HG03108 (cell line): ENCODE results near the gene PARP3.

Experiments
- ATAC-seq: cut with Tn5 transposase; IDR thresholded peaks from one replicate; pipeline ENCODE4 v1.9.1; 2021; ENCODE audit warnings: moderate library complexity; ENCODE audit not compliant: unreplicated experiment

PARP3 gene

DNA sequence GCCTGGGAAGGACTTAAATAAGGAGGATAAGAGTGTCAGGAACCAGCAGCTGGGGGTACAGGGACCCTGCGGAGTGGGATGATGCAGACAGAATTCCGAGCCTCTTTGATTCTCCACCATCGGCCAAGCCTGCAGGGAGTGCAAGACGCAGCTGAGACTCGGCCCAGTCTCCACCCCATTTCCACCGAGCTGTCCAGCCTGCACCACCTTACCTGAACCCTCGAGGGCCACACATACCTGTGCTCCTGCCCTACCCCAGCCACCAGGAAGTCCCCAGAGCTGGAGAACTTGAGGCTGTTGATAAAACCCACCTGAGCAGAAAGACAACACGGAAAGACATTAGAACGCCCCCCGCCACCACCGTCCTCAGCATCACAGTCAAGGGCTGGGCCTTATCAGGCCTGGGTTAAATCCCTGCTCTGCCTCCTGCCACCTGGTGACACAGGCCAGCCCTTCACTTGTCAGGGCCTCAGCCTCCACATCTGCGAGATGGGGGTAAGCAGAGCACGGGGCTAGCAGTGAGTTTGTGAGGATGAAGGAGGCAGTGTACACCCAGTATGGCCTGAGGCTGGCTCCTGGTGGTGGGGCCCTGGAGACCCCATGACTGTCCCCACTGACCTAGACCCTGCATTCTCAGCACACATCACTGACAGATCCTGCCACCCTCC, 8.6 kb upstream of the PARP3 start:
- ATAC-seq = no peak

DNA sequence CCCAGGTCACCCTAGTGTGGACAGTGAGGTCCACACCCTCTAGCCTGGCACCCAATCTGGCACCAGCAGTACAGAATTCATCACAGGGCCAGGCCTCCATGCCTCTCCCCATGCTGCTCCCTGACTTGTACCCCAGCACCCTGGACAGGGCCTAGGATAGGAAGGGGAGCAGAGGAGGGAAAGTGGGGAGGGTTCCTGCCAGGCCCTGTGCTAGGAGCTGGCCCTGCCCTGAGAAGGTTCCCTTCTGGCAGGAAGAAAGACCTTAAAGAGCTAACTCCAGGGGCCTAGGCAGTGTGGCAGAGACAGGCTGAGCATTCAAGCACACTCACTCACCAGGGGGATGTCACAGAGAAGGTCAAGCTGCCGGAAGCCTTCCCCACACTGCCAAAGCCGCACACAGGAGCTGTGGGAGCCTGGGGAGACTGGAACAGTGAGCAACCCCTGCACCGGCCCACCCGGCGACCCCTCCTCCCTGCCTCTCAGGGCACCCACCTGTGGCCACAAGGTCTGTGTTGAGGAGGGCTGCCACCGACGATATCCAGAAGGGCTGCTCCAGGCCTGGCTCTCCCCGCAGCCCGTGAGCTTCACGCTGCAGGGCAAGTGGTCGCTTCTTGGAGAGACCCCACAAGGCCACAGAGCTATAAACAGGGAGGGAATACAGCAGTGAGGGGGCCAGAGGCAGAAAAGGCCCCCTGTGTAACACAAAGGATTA, 7.9 kb upstream of the PARP3 start:
- no peak for ATAC-seq

DNA sequence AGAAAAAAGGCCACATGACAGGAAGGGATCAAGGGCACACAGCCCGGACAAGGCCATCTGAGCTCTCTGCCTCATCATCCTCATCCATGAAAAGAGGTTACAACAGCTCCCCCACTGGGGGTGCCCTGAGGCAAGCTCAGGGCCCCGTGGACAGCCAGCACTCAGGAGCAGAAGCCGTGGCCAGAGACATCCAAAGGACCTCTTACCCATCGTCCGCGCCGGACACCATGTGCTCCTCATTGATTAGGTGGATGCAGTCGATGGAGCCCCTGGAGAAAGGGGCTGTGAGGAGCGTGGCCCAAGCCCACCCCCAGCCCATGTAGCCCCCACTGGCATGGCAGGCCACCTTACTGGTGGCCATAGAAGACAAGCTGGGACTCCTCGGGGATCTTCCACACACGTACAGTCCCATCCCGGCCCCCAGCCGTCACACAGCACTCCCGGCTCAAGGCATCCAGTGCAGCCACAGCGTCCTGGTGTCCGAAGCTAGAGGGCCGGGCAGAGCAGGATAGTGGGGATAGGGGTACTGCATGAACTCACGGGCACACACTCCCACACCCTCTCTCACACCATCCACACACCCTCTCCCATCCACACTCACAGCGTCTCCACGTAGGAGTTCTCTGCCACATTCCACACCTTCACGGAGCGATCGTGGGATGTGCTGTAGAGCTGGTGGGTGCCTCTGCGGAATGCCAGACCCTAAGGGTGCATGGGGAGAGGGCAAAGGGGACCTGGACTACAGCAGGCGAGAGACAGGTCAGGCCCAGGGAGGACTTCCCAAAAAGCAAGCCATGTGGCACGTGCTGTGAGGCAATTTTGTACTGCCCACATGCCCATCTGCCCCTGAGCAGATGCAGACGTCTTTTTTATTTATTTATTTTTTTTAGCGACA, 6.9 kb upstream of the PARP3 start:
- no peak for ATAC-seq

DNA sequence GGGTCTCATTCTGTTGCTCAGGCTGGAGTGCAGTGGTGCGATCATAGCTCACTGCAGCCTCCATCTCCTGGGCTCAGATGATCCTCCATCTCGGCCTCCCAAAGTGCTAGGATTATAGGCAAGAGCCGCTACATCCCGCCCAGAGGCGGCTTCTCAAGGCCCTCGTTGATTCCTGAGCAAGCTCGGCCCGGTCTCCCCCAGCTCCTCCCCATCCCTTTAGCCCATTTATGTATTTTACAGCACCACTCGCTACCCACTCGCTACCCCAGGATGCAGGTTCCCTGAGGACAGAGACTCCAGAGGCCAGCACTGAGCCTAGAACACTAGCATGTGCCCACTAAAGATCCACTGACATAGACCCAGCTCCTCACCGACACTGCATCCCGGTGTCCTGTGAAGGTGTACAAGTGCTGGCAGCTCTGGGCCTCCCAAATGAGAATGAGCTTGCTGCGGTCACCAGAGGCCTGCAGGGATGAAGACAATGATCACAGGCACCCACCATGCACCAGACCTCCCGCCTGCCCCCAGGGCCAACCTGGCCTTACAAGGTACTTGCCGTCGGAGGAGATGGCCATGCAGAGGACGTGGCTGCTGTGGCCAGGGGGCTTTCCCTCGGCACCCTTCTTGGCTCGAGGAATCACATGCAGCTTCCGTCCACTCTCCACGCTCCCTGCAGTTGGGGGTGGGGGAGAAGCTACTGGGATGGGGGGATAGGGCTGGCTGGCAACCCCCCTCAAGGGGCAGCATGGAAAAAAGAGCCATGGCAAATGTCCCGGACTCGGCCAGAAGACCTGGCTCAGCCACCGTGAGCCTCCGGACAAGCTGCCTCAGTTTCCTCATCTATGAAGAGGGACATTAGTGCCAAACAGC, 6.0 kb upstream of the PARP3 start:
- ATAC-seq = no peak

DNA sequence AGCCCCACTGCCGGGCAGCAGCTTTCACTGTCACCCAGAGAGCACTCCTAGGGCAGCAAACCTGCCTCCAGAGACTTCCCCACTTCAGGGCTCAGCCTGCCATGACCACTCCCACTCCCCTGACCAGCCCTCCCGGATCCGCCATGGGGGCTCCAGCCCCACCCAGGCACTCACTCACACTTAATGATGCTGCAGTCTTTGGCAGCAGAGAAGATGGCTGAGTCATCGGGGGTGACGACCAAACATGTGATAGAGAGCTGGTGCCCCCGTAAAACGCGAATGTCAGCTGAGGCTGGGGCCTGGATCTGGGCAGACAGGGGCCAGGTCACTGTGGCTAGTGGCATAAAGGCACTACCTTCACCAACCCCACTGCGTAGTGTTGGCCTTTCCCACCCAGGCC, 5.1 kb upstream of the PARP3 start:
- ATAC-seq = no peak

- no peak for ATAC-seq
Measured at GRCh38 chr3:51937611-51938450, 4.3 kb upstream of the PARP3 start.

DNA sequence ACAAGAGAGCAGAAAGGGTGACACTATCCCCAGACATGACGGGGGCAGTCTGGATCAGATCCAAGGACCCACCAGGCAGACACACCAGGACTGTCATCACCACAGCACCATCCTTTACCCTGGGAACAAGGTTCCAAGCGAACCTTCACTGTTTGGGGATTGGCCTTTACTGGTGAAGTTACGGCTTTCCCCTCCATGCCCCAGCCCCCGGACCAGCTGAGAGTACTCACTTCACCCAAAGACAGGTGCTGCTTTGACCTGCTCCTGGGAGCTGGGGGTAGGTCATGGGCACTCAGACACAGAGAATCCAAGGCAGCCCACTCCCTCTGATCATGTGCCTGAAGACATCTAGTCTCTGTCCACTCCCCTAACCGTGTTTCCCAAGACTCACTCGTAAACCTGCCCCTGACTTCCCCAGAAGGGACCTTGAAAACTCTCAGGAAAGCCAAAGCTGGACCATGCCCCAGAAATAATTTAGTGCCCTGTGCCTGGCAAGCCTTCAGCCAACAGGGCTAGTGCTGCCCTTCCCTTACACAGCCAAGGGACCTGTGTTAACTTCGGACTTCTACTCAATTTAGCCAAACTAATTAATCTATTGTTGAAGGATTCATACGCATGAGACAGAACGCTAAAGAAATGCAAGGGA, 3.3 kb upstream of the PARP3 start:
- no peak for ATAC-seq

- no peak for ATAC-seq
Measured at GRCh38 chr3:51940648-51941462, 1.3 kb upstream of the PARP3 start.

GRCh38 chr3:51941463-51941797, 733 bp upstream of the PARP3 start:
- ATAC-seq = no peak

GRCh38 chr3:51942603-51943450, 664 bp downstream of the PARP3 start:
- ATAC-seq = no peak

GRCh38 chr3:51943451-51944391, 1.6 kb downstream of the PARP3 start:
- no peak for ATAC-seq

DNA sequence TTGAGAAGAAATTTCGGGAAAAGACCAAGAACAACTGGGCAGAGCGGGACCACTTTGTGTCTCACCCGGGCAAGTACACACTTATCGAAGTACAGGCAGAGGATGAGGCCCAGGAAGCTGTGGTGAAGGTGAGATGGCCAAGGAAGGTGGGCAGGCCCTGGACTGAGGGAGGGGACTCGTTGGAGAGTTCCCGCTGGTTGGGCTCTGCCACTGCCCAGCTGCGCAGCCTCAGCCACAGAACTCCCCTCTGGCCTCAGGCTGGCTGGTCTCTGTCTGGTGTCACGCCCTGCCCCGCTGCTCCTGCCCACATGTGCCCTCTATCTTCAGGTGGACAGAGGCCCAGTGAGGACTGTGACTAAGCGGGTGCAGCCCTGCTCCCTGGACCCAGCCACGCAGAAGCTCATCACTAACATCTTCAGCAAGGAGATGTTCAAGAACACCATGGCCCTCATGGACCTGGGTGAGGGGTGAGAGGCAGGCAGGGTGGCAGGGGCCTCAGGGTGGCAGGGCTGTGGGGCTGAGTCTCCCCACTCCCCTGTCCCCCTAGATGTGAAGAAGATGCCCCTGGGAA, 2.4 kb downstream of the PARP3 start:
- ATAC-seq = no peak

- no peak for ATAC-seq
Measured at GRCh38 chr3:51945031-51945840, 3.1 kb downstream of the PARP3 start.

DNA sequence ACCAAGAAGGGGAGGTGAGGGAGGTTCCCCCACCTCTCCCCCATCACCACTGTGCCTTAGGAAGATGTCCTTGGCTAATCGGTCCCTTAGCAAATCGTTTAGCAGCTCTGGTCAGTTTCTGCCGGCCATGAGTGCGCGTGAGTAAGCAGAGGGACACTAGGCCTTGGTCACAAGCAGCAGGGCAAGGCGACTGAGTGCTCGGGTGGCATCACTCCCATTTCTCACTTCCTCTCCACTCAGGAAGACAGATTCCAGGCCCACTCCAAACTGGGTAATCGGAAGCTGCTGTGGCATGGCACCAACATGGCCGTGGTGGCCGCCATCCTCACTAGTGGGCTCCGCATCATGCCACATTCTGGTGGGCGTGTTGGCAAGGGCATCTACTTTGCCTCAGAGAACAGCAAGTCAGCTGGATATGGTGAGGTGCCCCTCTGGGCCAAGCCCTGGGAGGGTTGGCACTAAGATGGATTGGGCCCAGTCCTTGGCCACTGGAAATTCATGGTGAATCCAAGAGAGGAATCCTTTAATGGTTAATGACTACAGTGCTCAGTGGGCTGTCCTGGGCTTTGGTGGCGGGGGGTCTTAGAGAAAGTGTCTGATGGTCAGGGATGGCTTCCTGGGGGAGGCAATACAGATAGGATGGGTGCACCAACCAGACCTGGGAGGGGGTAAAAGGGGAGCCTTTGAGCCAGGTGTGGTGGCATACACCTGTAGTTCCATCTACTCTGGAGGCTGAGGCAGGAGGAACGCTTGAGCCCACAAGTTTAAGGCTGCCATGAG, 4.0 kb downstream of the PARP3 start:
- no peak for ATAC-seq

DNA sequence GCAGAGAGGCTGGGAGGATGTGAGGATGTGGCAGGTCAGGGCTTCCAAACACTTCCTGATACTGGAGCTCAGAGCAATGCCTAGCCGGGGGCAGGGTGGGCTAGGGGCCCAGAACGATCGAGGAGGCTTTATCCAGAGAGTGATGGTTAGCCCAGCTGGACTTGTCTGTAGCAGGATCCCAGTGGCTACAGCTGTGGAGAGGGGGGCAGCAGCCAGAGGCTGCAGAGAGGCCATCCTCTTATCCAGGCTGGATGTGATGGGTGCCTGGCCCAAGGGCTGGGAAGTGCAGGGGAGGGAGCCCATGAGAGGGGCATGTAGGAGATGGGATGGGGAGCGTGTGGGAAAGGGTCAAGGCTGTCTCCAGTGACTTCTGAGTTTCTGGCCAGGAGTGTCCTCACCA, 4.6 kb downstream of the PARP3 start:
- ATAC-seq = no peak
